SK-N-SH treated with all-trans-retinoic acid at 6 μM for 48 hours (cell line): Measurements from ENCODE around the gene HNRNPA3.
"Not testable (repeated sequence)": the region's sequence is repeated elsewhere in the genome, so short reads cannot be mapped to it uniquely, and the experiment has no call there.

Experiments
- ATAC-seq: fragments of 200-7000 bp; cut with Tn5 transposase; 3 replicates; pipeline ENCODE4 v1.9.1; 2020; ENCODE audit warnings: mild to moderate bottlenecking, moderate library complexity
- ARNTL ChIP-seq: fragments of 450-650 bp; formaldehyde crosslinking; IDR thresholded peaks from 2 replicates; pipeline ENCODE4 v1.5.0; 2020; ENCODE audit warnings: low read depth, mild to moderate bottlenecking, moderate library complexity, borderline replicate concordance
- BACH2 ChIP-seq: fragments of 250-450 bp; sonication (Bioruptor Pico); IDR thresholded peaks from 2 replicates; pipeline ENCODE4 v1.9.0; 2021; ENCODE audit warnings: mild to moderate bottlenecking, borderline replicate concordance
- CSDC2 ChIP-seq: fragments of 250-450 bp; sonication (Bioruptor Pico); IDR thresholded peaks from 2 replicates; pipeline ENCODE4 v1.5.0; 2020; ENCODE audit warnings: mild to moderate bottlenecking, moderate library complexity
- CSRNP3 ChIP-seq: fragments of 250-450 bp; sonication (Bioruptor Pico); IDR thresholded peaks from 2 replicates; pipeline ENCODE4 v1.5.1; 2021; ENCODE audit warnings: mild to moderate bottlenecking, moderate library complexity
- ESRRG ChIP-seq: fragments of 250-450 bp; sonication (Bioruptor Pico); IDR thresholded peaks from 2 replicates; pipeline ENCODE4 v1.6.1; 2021; ENCODE audit warnings: mild to moderate bottlenecking
- GLIS3 ChIP-seq: fragments of 250-450 bp; sonication (Bioruptor Pico); IDR thresholded peaks from 2 replicates; pipeline ENCODE4 v1.5.0; 2020; ENCODE audit warnings: mild to moderate bottlenecking, moderate library complexity
- ISL1 ChIP-seq: fragments of 250-450 bp; sonication (Bioruptor Pico); IDR thresholded peaks from 2 replicates; pipeline ENCODE4 v2.1.2; 2022; ENCODE audit warnings: mild to moderate bottlenecking, moderate library complexity
- POU6F1 ChIP-seq: fragments of 250-450 bp; sonication (Bioruptor Pico); IDR thresholded peaks from 2 replicates; pipeline ENCODE4 v1.8.0; 2021; ENCODE audit warnings: low read depth, mild to moderate bottlenecking, moderate library complexity, borderline replicate concordance
- RARB ChIP-seq: fragments of 250-450 bp; sonication (Bioruptor Pico); IDR thresholded peaks from 2 replicates; pipeline ENCODE4 v1.8.0; 2021; ENCODE audit warnings: mild to moderate bottlenecking, moderate library complexity
- SNAI2 ChIP-seq: fragments of 250-450 bp; sonication (Bioruptor Pico); IDR thresholded peaks from 2 replicates; pipeline ENCODE4 v1.5.0; 2020; ENCODE audit warnings: mild to moderate bottlenecking, moderate library complexity
- TCF4 ChIP-seq: fragments of 250-450 bp; sonication (Bioruptor Pico); IDR thresholded peaks from 2 replicates; pipeline ENCODE4 v1.8.0; 2021; ENCODE audit warnings: mild to moderate bottlenecking, moderate library complexity, borderline replicate concordance
- TOX ChIP-seq: fragments of 250-450 bp; sonication (Bioruptor Pico); IDR thresholded peaks from 2 replicates; pipeline ENCODE4 v1.8.0; 2021; ENCODE audit warnings: mild to moderate bottlenecking, moderate library complexity, borderline replicate concordance
- TSHZ2 ChIP-seq: fragments of 250-450 bp; sonication (Bioruptor Pico); IDR thresholded peaks from 2 replicates; pipeline ENCODE4 v1.5.0; 2020; ENCODE audit warnings: mild to moderate bottlenecking, moderate library complexity
- ZC3H10 ChIP-seq: fragments of 250-450 bp; sonication (Bioruptor Pico); IDR thresholded peaks from 2 replicates; pipeline ENCODE4 v1.5.1; 2021; ENCODE audit warnings: mild to moderate bottlenecking, moderate library complexity
- ZFP3 ChIP-seq: fragments of 250-450 bp; sonication (Bioruptor Pico); IDR thresholded peaks from 2 replicates; pipeline ENCODE4 v1.5.0; 2020; ENCODE audit warnings: mild to moderate bottlenecking, moderate library complexity
- ZFP30 ChIP-seq: fragments of 450-650 bp; formaldehyde crosslinking; IDR thresholded peaks from 2 replicates; pipeline ENCODE4 v1.5.0; 2022; ENCODE audit warnings: mild to moderate bottlenecking, moderate library complexity
- ZNF565 ChIP-seq: fragments of 450-650 bp; formaldehyde crosslinking; conservative IDR thresholded peaks from 2 replicates; pipeline ENCODE4 v1.5.0; 2020; ENCODE audit warnings: low read depth, mild to moderate bottlenecking, moderate library complexity
- ZNF70 ChIP-seq: fragments of 450-650 bp; formaldehyde crosslinking; IDR thresholded peaks from 2 replicates; pipeline ENCODE4 v1.5.0; 2020; ENCODE audit warnings: mild to moderate bottlenecking, moderate library complexity
- ZNF8 ChIP-seq: fragments of 450-650 bp; formaldehyde crosslinking; IDR thresholded peaks from 2 replicates; pipeline ENCODE4 v1.5.0; 2020; ENCODE audit warnings: mild to moderate bottlenecking, moderate library complexity
- TF ChIP-seq, protein P1 (sequence below): fragments of 250-450 bp; sonication (Bioruptor Pico); IDR thresholded peaks from 2 replicates; pipeline ENCODE4 v1.8.0; 2020; ENCODE audit warnings: mild to moderate bottlenecking, moderate library complexity, borderline replicate concordance
- TF ChIP-seq, protein P2 (sequence below): fragments of 250-450 bp; sonication (Bioruptor Pico); IDR thresholded peaks from 2 replicates; pipeline ENCODE4 v1.5.1; 2020; ENCODE audit warnings: low read depth, mild to moderate bottlenecking, moderate library complexity

HNRNPA3 gene

GRCh38 chr2:177265824-177266817 lies 53.5 kb downstream of the HNRNPA3 start:
- no peak for TF ChIP-seq TSHZ2 (CRISPR knock-in tag)
- TF ChIP-seq CSDC2 (CRISPR knock-in tag), result no peak
- no peak for ATAC-seq

DNA sequence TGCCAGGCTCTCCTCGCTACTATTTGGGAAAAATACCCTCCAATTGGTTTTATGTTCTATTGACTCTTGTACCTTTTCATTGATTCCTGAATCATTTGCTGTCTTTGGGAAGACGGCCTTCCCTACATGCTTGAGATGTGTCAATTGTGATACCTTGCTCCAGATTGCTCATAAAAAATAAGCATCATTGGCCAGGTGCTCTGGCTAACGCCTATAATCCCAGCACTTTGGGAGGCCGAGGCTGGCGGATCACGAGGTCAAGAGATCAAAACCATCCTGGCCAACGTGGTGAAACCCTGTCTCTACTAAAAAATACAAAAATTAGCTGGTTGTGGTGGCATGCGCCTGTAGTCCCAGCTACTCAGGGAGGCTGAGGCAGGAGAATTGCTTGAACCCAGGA lies 54.4 kb downstream of the HNRNPA3 start:
- ATAC-seq, result not testable (repeated sequence)

- TF ChIP-seq TCF4 (CRISPR knock-in tag) (no peak), ZNF565 (CRISPR knock-in tag) (no peak), ZFP30 (CRISPR knock-in tag) (no peak), ZFP3 (CRISPR knock-in tag) (no peak), GLIS3 (CRISPR knock-in tag) (no peak), RARB (CRISPR knock-in tag) (no peak), ZNF70 (no peak), SNAI2 (no peak), ARNTL (CRISPR knock-in tag) (no peak), CSDC2 (CRISPR knock-in tag) (no peak), ZC3H10 (CRISPR knock-in tag) (no peak), ESRRG (CRISPR knock-in tag) (no peak), ZNF8 (CRISPR knock-in tag) (no peak), BACH2 (CRISPR knock-in tag) (no peak), TOX (no peak), POU6F1 (CRISPR knock-in tag) (no peak), ISL1 (CRISPR knock-in tag) (no peak), CSRNP3 (CRISPR knock-in tag) (no peak)
- TF ChIP-seq, protein P1, sequence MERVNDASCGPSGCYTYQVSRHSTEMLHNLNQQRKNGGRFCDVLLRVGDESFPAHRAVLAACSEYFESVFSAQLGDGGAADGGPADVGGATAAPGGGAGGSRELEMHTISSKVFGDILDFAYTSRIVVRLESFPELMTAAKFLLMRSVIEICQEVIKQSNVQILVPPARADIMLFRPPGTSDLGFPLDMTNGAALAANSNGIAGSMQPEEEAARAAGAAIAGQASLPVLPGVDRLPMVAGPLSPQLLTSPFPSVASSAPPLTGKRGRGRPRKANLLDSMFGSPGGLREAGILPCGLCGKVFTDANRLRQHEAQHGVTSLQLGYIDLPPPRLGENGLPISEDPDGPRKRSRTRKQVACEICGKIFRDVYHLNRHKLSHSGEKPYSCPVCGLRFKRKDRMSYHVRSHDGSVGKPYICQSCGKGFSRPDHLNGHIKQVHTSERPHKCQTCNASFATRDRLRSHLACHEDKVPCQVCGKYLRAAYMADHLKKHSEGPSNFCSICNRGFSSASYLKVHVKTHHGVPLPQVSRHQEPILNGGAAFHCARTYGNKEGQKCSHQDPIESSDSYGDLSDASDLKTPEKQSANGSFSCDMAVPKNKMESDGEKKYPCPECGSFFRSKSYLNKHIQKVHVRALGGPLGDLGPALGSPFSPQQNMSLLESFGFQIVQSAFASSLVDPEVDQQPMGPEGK (CRISPR knock-in tag), result no peak
- TF ChIP-seq, protein P2, sequence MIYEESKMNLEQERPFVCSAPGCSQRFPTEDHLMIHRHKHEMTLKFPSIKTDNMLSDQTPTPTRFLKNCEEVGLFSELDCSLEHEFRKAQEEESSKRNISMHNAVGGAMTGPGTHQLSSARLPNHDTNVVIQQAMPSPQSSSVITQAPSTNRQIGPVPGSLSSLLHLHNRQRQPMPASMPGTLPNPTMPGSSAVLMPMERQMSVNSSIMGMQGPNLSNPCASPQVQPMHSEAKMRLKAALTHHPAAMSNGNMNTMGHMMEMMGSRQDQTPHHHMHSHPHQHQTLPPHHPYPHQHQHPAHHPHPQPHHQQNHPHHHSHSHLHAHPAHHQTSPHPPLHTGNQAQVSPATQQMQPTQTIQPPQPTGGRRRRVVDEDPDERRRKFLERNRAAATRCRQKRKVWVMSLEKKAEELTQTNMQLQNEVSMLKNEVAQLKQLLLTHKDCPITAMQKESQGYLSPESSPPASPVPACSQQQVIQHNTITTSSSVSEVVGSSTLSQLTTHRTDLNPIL, result no peak
- no peak for ATAC-seq
Observed at GRCh38 chr2:177268187-177268871, 55.7 kb downstream of the HNRNPA3 start.
